H9 (cell line): Measurements from ENCODE around the gene PLIN4. TPM values are rescaled to one million over a fixed set of nuclear protein-coding genes. Genes with fewer than 3 reads are reported as not detected.

Source experiments
- DNase-seq: peaks from one replicate; pipeline ENCODE4 v3.0.0-alpha.2; 2017
- H2AFZ ChIP-seq: one replicate; pipeline ENCODE4 v1.6.1; 2013; ENCODE audit warnings: mild to moderate bottlenecking, low read length, control low read depth, moderate library complexity
- H2AK5ac ChIP-seq: 2 replicates; pipeline ENCODE4 v1.6.1; 2013; ENCODE audit warnings: low read length, control low read depth, mixed read lengths; ENCODE audit not compliant: insufficient read length
- H2BK120ac ChIP-seq: one replicate; pipeline ENCODE4 v1.6.1; 2013; ENCODE audit warnings: low read depth, mild to moderate bottlenecking, low read length, control low read depth, inconsistent platforms; ENCODE audit not compliant: poor library complexity, severe bottlenecking
- H2BK12ac ChIP-seq: 2 replicates; pipeline ENCODE4 v1.6.1; 2013; ENCODE audit warnings: low read length, control low read depth, mixed read lengths, low read depth; ENCODE audit not compliant: insufficient read length
- H2BK15ac ChIP-seq: 2 replicates; pipeline ENCODE4 v1.6.1; 2013; ENCODE audit warnings: low read depth, low read length, control low read depth
- H2BK20ac ChIP-seq: one replicate; pipeline ENCODE4 v1.6.1; 2013; ENCODE audit warnings: low read depth, mild to moderate bottlenecking, low read length, control low read depth, inconsistent platforms; ENCODE audit not compliant: poor library complexity, severe bottlenecking
- H2BK5ac ChIP-seq: 2 replicates; pipeline ENCODE4 v1.6.1; 2013; ENCODE audit warnings: low read length, control low read depth, mixed read lengths; ENCODE audit not compliant: insufficient read length
- H3K14ac ChIP-seq: 2 replicates; pipeline ENCODE4 v1.6.1; 2013; ENCODE audit warnings: low read length, control low read depth; ENCODE audit not compliant: insufficient read depth
- H3K18ac ChIP-seq: 2 replicates; pipeline ENCODE4 v1.6.1; 2013; ENCODE audit warnings: low read depth, mild to moderate bottlenecking, mixed read lengths, low read length, control low read depth; ENCODE audit not compliant: insufficient read length
- H3K23ac ChIP-seq: 2 replicates; pipeline ENCODE4 v1.6.1; 2013; ENCODE audit warnings: low read length, control low read depth, mixed read lengths, low read depth; ENCODE audit not compliant: insufficient read length
- H3K23me2 ChIP-seq: 2 replicates; pipeline ENCODE4 v1.6.1; 2013; ENCODE audit warnings: low read depth, mild to moderate bottlenecking, mixed read lengths, low read length, control low read depth; ENCODE audit not compliant: insufficient read length, poor library complexity, severe bottlenecking
- H3K27ac ChIP-seq: 2 replicates; pipeline ENCODE4 v1.5.1; 2013; ENCODE audit warnings: low read length, control low read depth, mixed read lengths, low read depth; ENCODE audit not compliant: insufficient read length
- H3K27me3 ChIP-seq: 2 replicates; pipeline ENCODE4 v1.6.1; 2013; ENCODE audit warnings: low read length, control low read depth, inconsistent platforms; ENCODE audit not compliant: insufficient read depth
- H3K4ac ChIP-seq: 2 replicates; pipeline ENCODE4 v1.6.1; 2013; ENCODE audit warnings: low read depth, mild to moderate bottlenecking, control low read depth, inconsistent platforms, low read length, moderate library complexity
- H3K4me1 ChIP-seq: 2 replicates; pipeline ENCODE4 v1.6.1; 2013; ENCODE audit warnings: low read length, control low read depth, inconsistent platforms; ENCODE audit not compliant: insufficient read depth
- H3K4me2 ChIP-seq: 2 replicates; pipeline ENCODE4 v1.6.1; 2013; ENCODE audit warnings: low read length, control low read depth, mixed read lengths; ENCODE audit not compliant: insufficient read length, insufficient read depth
- H3K56ac ChIP-seq: 2 replicates; pipeline ENCODE4 v1.6.1; 2013; ENCODE audit warnings: low read depth, mild to moderate bottlenecking, mixed read lengths, low read length, control low read depth; ENCODE audit not compliant: insufficient read length
- H3K79me1 ChIP-seq: 2 replicates; pipeline ENCODE4 v1.6.1; 2013; ENCODE audit warnings: low read depth, mild to moderate bottlenecking, moderate library complexity, low read length, control low read depth, inconsistent platforms; ENCODE audit not compliant: insufficient read depth, poor library complexity, severe bottlenecking
- H3K79me2 ChIP-seq: 2 replicates; pipeline ENCODE4 v1.6.1; 2013; ENCODE audit warnings: low read length, control low read depth, inconsistent platforms; ENCODE audit not compliant: insufficient read depth
- H3K9ac ChIP-seq: 2 replicates; pipeline ENCODE4 v1.6.1; 2013; ENCODE audit warnings: low read length, control low read depth, mixed read lengths; ENCODE audit not compliant: insufficient read length; ENCODE audit errors: extremely low read depth
- H3K9me3 ChIP-seq: one replicate; pipeline ENCODE4 v1.6.1; 2013; ENCODE audit warnings: low read depth, low read length, inconsistent platforms; ENCODE audit not compliant: control insufficient read depth
- H3T11ph ChIP-seq: one replicate; pipeline ENCODE4 v1.6.1; 2013; ENCODE audit warnings: mild to moderate bottlenecking, low read length, control low read depth, inconsistent platforms
- H4K20me1 ChIP-seq: one replicate; pipeline ENCODE4 v1.6.1; 2013; ENCODE audit not compliant: control insufficient read depth, insufficient read length, insufficient read depth
- H4K5ac ChIP-seq: 2 replicates; pipeline ENCODE4 v1.6.1; 2013; ENCODE audit warnings: low read depth, mild to moderate bottlenecking, mixed read lengths, low read length, control low read depth; ENCODE audit not compliant: insufficient read length
- H4K8ac ChIP-seq: replicated peaks from 2 replicates; pipeline ENCODE4 v1.6.1; 2013; ENCODE audit warnings: low read length, control low read depth, mixed read lengths, low read depth; ENCODE audit not compliant: insufficient read length
- H4K91ac ChIP-seq: 2 replicates; pipeline ENCODE4 v1.6.1; 2013; ENCODE audit warnings: low read depth, mild to moderate bottlenecking, moderate library complexity, mixed read lengths, low read length, control low read depth; ENCODE audit not compliant: insufficient read length
- H3K27ac Mint-ChIP-seq, 3 experiments: 2 replicates in 2 of 3; 3 replicates in 1 of 3; pipeline ENCODE4 v1.8.0; 2020 to 2021; ENCODE audit warnings: mixed read lengths in 3 of 3, mild to moderate bottlenecking in 1 of 3, moderate library complexity in 1 of 3
- H3K27me3 Mint-ChIP-seq: 2 replicates; pipeline ENCODE4 v1.8.0; 2021; ENCODE audit warnings: low read depth, mild to moderate bottlenecking, moderate library complexity, mixed read lengths
- H3K36me3 Mint-ChIP-seq, 3 experiments: 2 replicates in 2 of 3; 3 replicates in 1 of 3; pipeline ENCODE4 v1.8.0; 2020 to 2021; ENCODE audit warnings: low read depth in 3 of 3, mixed read lengths in 3 of 3; ENCODE audit not compliant: insufficient read depth in 1 of 3
- H3K4me1 Mint-ChIP-seq, 2 experiments: 2 replicates each; pipeline ENCODE4 v1.8.0; 2020; ENCODE audit warnings: mixed read lengths in 2 of 2
- H3K4me3 Mint-ChIP-seq, 2 experiments: 2 replicates in 1 of 2; 3 replicates in 1 of 2; pipeline ENCODE4 v1.8.0; 2020 to 2021; ENCODE audit warnings: mild to moderate bottlenecking in 2 of 2, mixed read lengths in 2 of 2, moderate library complexity in 1 of 2
- H3K9me3 Mint-ChIP-seq, 2 experiments: 2 replicates in 1 of 2; 3 replicates in 1 of 2; pipeline ENCODE4 v1.8.0; 2020; ENCODE audit warnings: mild to moderate bottlenecking in 2 of 2, mixed read lengths in 2 of 2, moderate library complexity in 1 of 2
- WGBS: extraction: QIAGEN DNeasy Blood & Tissue Kit; methylation state at CpG from one replicate; pipeline ENCODE4 v1.1.7; 2013; ENCODE audit warnings: missing lambda C conversion rate, low lambda C conversion rate, mixed read lengths; ENCODE audit not compliant: insufficient read length; ENCODE audit errors: extremely low coverage; 5-methylcytosine and 5-hydroxymethylcytosine counted together
- total RNA-seq: library from RNA; stranded (reverse); gene quantifications from 2 replicates; pipeline ENCODE4 v1.2.1, GENCODE V29; 2021
- TF ChIP-seq, protein P1 (sequence below): fragments of 200-600 bp; sonication (generic); conservative IDR thresholded peaks from 3 replicates; pipeline ENCODE4 v1.8.0; 2021; ENCODE audit warnings: antibody characterized with exemption, mild to moderate bottlenecking

PLIN4 gene
- total RNA-seq, 1 experiment from 2014 or later = 1.1 TPM

DNA sequence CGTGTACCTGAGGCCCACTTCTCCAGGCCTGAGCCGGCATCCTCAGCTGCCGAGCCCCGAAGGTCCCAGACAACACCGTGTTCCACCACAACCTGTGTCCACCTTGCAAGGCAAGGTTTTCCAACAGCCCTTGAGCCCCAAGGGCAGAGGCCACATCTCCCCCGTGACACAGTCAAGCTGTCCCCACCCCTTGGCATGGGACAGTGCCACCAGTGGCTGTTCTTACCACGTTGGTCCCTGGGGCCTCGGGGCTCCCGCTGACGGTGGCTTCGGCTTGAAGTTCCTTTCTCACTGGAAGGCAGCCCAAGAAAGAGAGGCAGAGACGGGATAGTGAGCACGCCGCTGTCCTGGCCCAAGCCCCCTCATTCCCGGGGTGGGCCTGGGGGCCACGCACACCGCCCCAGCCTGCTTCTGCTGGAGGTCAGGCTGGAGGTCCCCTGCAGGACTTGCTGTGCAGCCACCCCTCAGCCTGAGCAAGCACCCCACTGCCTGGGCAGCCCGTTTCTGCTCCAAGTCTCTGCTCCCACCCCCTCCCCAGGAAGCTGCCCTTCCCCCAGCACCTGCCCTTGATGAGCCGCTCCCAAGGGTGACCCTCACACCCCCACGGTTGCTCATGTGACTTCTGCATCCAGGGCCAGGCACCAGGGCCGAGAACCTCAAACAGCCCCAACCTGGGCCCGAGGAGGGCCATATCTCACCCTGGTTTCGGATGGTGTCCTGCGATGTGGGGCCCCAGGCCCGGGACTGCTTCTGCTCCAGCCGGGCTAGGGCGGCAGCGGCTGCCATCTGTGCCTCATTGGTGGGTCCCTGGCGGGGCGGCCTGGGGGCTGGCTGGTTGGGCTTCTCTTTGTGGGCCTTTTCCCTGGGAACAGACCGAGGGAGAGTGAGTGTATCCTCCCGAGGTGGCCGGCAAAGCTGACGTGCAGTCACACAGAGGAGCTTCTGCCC, 64.8 kb downstream of the PLIN4 start:
- H3K56ac ChIP-seq = no peak overlapping the region
- peaks cover 4% of the 10 kb centered on the region for H4K20me1 ChIP-seq
- peaks cover 10 to 14% of the 10 kb centered on the region in 2 experiments for H3K4me1 Mint-ChIP-seq
- H4K91ac ChIP-seq = no peak overlapping the region
- no peak overlapping the region for H3K27ac Mint-ChIP-seq
- H3K23me2 ChIP-seq = peaks cover 9% of the 10 kb centered on the region
- no peaks in the 10 kb centered on the region for H3K79me1 ChIP-seq
- no peak overlapping the region for H2BK120ac ChIP-seq
- H2BK15ac ChIP-seq = no peak overlapping the region
- no peak overlapping the region for H3K9ac ChIP-seq
- peaks cover 0 to 3% of the 10 kb centered on the region in 2 experiments; a peak in 1 of 5 replicates for H3K9me3 Mint-ChIP-seq
- H3K79me2 ChIP-seq = no peaks in the 10 kb centered on the region; the same call in 1 of the 2 replicates
- no peak overlapping the region for H2BK20ac ChIP-seq
- H4K8ac ChIP-seq = no peak overlapping the region
- no peak for DNase-seq
- H3K4me1 ChIP-seq = no peaks in the 10 kb centered on the region
- H3K27me3 Mint-ChIP-seq = peaks cover 6% of the 10 kb centered on the region; the same call in 1 of the 2 replicates
- H3K14ac ChIP-seq = no peak overlapping the region
- H3K9me3 ChIP-seq = no peaks in the 10 kb centered on the region
- no peak overlapping the region for H2BK12ac ChIP-seq
- H3K4ac ChIP-seq = no peak overlapping the region
- H3K18ac ChIP-seq = no peak overlapping the region
- no peak overlapping the region for H2AFZ ChIP-seq
- H4K5ac ChIP-seq = no peak overlapping the region
- H3K23ac ChIP-seq = no peak overlapping the region
- TF ChIP-seq, protein P1, sequence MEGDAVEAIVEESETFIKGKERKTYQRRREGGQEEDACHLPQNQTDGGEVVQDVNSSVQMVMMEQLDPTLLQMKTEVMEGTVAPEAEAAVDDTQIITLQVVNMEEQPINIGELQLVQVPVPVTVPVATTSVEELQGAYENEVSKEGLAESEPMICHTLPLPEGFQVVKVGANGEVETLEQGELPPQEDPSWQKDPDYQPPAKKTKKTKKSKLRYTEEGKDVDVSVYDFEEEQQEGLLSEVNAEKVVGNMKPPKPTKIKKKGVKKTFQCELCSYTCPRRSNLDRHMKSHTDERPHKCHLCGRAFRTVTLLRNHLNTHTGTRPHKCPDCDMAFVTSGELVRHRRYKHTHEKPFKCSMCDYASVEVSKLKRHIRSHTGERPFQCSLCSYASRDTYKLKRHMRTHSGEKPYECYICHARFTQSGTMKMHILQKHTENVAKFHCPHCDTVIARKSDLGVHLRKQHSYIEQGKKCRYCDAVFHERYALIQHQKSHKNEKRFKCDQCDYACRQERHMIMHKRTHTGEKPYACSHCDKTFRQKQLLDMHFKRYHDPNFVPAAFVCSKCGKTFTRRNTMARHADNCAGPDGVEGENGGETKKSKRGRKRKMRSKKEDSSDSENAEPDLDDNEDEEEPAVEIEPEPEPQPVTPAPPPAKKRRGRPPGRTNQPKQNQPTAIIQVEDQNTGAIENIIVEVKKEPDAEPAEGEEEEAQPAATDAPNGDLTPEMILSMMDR = no peak
- no CpG with 5 or more reads among the region's 34 CpGs for WGBS
- H3T11ph ChIP-seq = no peak overlapping the region
- H2AK5ac ChIP-seq = no peak overlapping the region
- H3K4me2 ChIP-seq = no peak overlapping the region
- no peak overlapping the region for H3K27ac ChIP-seq
- H3K27me3 ChIP-seq = no peaks in the 10 kb centered on the region
- H3K36me3 Mint-ChIP-seq = peaks cover 12 to 36% (median 18%) of the 10 kb centered on the region in 3 experiments; a peak in 6 of 7 replicates
- H2BK5ac ChIP-seq = no peak overlapping the region
- no peak overlapping the region for H3K4me3 Mint-ChIP-seq
